GM18858 (cell line): Measurements from ENCODE around the gene CLIP2.
"Not testable (repeated sequence)": the region's sequence is repeated elsewhere in the genome, so short reads cannot be mapped to it uniquely, and the experiment has no call there.

ENCODE experiments used
- ATAC-seq: cut with Tn5 transposase; IDR thresholded peaks from one replicate; pipeline ENCODE4 v1.9.1; 2021; ENCODE audit not compliant: unreplicated experiment

The CLIP2 gene

GRCh38 chr7:74365322-74366022, 76.3 kb downstream of the CLIP2 start:
- no peak for ATAC-seq

- ATAC-seq = no peak
Observed at GRCh38 chr7:74371381-74372341, 82.5 kb downstream of the CLIP2 start.

GRCh38 chr7:74372511-74373111, 83.4 kb downstream of the CLIP2 start:
- no peak for ATAC-seq

- ATAC-seq = no peak
Observed at GRCh38 chr7:74373536-74373935, 84.3 kb downstream of the CLIP2 start.

- no peak for ATAC-seq
Observed at GRCh38 chr7:74375726-74376220, 86.6 kb downstream of the CLIP2 start.

- ATAC-seq = no peak
Observed at GRCh38 chr7:74376256-74377036, 87.2 kb downstream of the CLIP2 start.

GRCh38 chr7:74379938-74380337, 90.7 kb downstream of the CLIP2 start:
- ATAC-seq = no peak

GRCh38 chr7:74380720-74381119, 91.5 kb downstream of the CLIP2 start:
- no peak for ATAC-seq

GRCh38 chr7:74384086-74384485, 94.9 kb downstream of the CLIP2 start:
- not testable (repeated sequence) for ATAC-seq

GRCh38 chr7:74384854-74385253, 95.6 kb downstream of the CLIP2 start:
- ATAC-seq = not testable (repeated sequence)

- ATAC-seq = no peak
Observed at GRCh38 chr7:74387606-74388005, 98.4 kb downstream of the CLIP2 start.

- no peak for ATAC-seq
Observed at GRCh38 chr7:74388880-74389415, 99.7 kb downstream of the CLIP2 start.

GRCh38 chr7:74393722-74394121, 104.5 kb downstream of the CLIP2 start:
- not testable (repeated sequence) for ATAC-seq

- ATAC-seq = not testable (repeated sequence)
Observed at GRCh38 chr7:74394601-74395000, 105.4 kb downstream of the CLIP2 start.

- ATAC-seq = no peak
Observed at GRCh38 chr7:74395745-74396311, 106.6 kb downstream of the CLIP2 start.

GRCh38 chr7:74396993-74397392, 107.8 kb downstream of the CLIP2 start:
- ATAC-seq = no peak

GRCh38 chr7:74398426-74398825, 109.2 kb downstream of the CLIP2 start:
- no peak for ATAC-seq

- no peak for ATAC-seq
Observed at GRCh38 chr7:74399006-74399405, 109.8 kb downstream of the CLIP2 start.

- no peak for ATAC-seq
Observed at GRCh38 chr7:74400420-74401136, 111.4 kb downstream of the CLIP2 start.
